ENCODE measurements around the gene GJC3.

- no peak for TF ChIP-seq POLR2AphosphoS5 (IDR thresholded peaks at IDR 0.05)
- TF ChIP-seq, protein P1, sequence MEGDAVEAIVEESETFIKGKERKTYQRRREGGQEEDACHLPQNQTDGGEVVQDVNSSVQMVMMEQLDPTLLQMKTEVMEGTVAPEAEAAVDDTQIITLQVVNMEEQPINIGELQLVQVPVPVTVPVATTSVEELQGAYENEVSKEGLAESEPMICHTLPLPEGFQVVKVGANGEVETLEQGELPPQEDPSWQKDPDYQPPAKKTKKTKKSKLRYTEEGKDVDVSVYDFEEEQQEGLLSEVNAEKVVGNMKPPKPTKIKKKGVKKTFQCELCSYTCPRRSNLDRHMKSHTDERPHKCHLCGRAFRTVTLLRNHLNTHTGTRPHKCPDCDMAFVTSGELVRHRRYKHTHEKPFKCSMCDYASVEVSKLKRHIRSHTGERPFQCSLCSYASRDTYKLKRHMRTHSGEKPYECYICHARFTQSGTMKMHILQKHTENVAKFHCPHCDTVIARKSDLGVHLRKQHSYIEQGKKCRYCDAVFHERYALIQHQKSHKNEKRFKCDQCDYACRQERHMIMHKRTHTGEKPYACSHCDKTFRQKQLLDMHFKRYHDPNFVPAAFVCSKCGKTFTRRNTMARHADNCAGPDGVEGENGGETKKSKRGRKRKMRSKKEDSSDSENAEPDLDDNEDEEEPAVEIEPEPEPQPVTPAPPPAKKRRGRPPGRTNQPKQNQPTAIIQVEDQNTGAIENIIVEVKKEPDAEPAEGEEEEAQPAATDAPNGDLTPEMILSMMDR (IDR thresholded peaks at IDR 0.05): no peak
- TF ChIP-seq EP300 (IDR thresholded peaks at IDR 0.05; ENCODE audit: low read depth): no peak
Measured at GRCh38 chr7:99899830-99900519, 29.4 kb downstream of the GJC3 start.

Measured in transverse colon (tissue), 4 donors.